Stimulated activated memory B cell treated with anti-CD40 and anti-IgM and Interleukin-4, amounts not matched to agents 10 μg/mL and 1 μg/mL and 100 μg/mL, for 72 hours (primary cell): Measurements from ENCODE around the gene TBC1D17.

Source experiments
- ATAC-seq: fragments of 150-1000 bp; cut with Tn5 transposase; 2 replicates; pipeline ENCODE4 v1.10.0; 2021
- H3K27ac Mint-ChIP-seq: one replicate; pipeline ENCODE4 v1.8.0; 2022; ENCODE audit warnings: mild to moderate bottlenecking, mixed read lengths
- H3K27me3 Mint-ChIP-seq: one replicate; pipeline ENCODE4 v1.8.0; 2022; ENCODE audit warnings: mixed read lengths
- H3K36me3 Mint-ChIP-seq: one replicate; pipeline ENCODE4 v1.8.0; 2022; ENCODE audit warnings: mixed read lengths
- H3K4me1 Mint-ChIP-seq: one replicate; pipeline ENCODE4 v1.8.0; 2022; ENCODE audit warnings: mixed read lengths
- H3K4me3 Mint-ChIP-seq: one replicate; pipeline ENCODE4 v1.8.0; 2022; ENCODE audit warnings: mild to moderate bottlenecking, moderate library complexity, mixed read lengths
- H3K9me3 Mint-ChIP-seq: one replicate; pipeline ENCODE4 v1.8.0; 2022; ENCODE audit warnings: mixed read lengths

The TBC1D17 gene

GRCh38 chr19:49877020-49877878, at the start of gene TBC1D17, which contains the start of gene AKT1S1:
TBC1D17 (plus strand) TSS chr19:49877702; CDS start chr19:49877724, 22 bp downstream.
AKT1S1 (minus strand) TSS chr19:49877355; CDS start chr19:49873295, 4,060 bp downstream.
- ATAC-seq, result peak; percentile 89
- Mint-ChIP-seq H3K27ac (no peak within 1 kb of the TSS), H3K27me3 (no peaks in the 10 kb centered on the region), H3K9me3 (no peaks in the 10 kb centered on the region), H3K4me3 (no peak within 1 kb of the TSS), H3K4me1 (peaks cover 34% of the 10 kb centered on the region), H3K36me3 (peaks cover 36% of the 10 kb centered on the region)

GRCh38 chr19:49829200-49829599, 48.3 kb upstream of the TBC1D17 start:
- Mint-ChIP-seq H3K4me1 (peaks cover 33% of the 10 kb centered on the region), H3K27me3 (no peaks in the 10 kb centered on the region), H3K4me3 (no peak overlapping the region), H3K9me3 (no peaks in the 10 kb centered on the region), H3K27ac (no peak overlapping the region), H3K36me3 (peaks cover 40% of the 10 kb centered on the region)
- ATAC-seq, result no peak

- no peak for ATAC-seq
- no peaks in the 10 kb centered on the region for H3K27me3 Mint-ChIP-seq
- peak overlapping the region; percentile 27 for H3K27ac Mint-ChIP-seq
- H3K9me3 Mint-ChIP-seq, result no peaks in the 10 kb centered on the region
- peaks cover 29% of the 10 kb centered on the region for H3K4me1 Mint-ChIP-seq
- no peak overlapping the region for H3K4me3 Mint-ChIP-seq
- peaks cover 44% of the 10 kb centered on the region for H3K36me3 Mint-ChIP-seq
Observed at GRCh38 chr19:49829721-49830120, 47.8 kb upstream of the TBC1D17 start.

GRCh38 chr19:49830766-49831165, 46.7 kb upstream of the TBC1D17 start:
- H3K27me3 Mint-ChIP-seq, result no peaks in the 10 kb centered on the region
- H3K9me3 Mint-ChIP-seq, result no peaks in the 10 kb centered on the region
- H3K36me3 Mint-ChIP-seq, result peaks cover 53% of the 10 kb centered on the region

GRCh38 chr19:49831592-49831991, 45.9 kb upstream of the TBC1D17 start:
- no peaks in the 10 kb centered on the region for H3K9me3 Mint-ChIP-seq
- no peak overlapping the region for H3K27ac Mint-ChIP-seq
- no peak overlapping the region for H3K4me3 Mint-ChIP-seq
- ATAC-seq, result no peak
- H3K27me3 Mint-ChIP-seq, result no peaks in the 10 kb centered on the region
- H3K36me3 Mint-ChIP-seq, result peaks cover 46% of the 10 kb centered on the region
- H3K4me1 Mint-ChIP-seq, result peaks cover 21% of the 10 kb centered on the region

More at GRCh38 chr19:49830766-49831165, 46.7 kb upstream of the TBC1D17 start:
- Mint-ChIP-seq H3K27ac (no peak overlapping the region), H3K4me3 (no peak overlapping the region), H3K4me1 (peaks cover 29% of the 10 kb centered on the region)
- no peak for ATAC-seq

- ATAC-seq, result no peak
- no peak overlapping the region for H3K27ac Mint-ChIP-seq
- H3K27me3 Mint-ChIP-seq, result no peaks in the 10 kb centered on the region
- H3K36me3 Mint-ChIP-seq, result peaks cover 46% of the 10 kb centered on the region
- no peak overlapping the region for H3K4me3 Mint-ChIP-seq
- peaks cover 12% of the 10 kb centered on the region for H3K4me1 Mint-ChIP-seq
- no peaks in the 10 kb centered on the region for H3K9me3 Mint-ChIP-seq
Observed at GRCh38 chr19:49832556-49832955, 44.9 kb upstream of the TBC1D17 start.

GRCh38 chr19:49833599-49833998, 43.9 kb upstream of the TBC1D17 start:
- H3K9me3 Mint-ChIP-seq, result no peaks in the 10 kb centered on the region
- ATAC-seq, result no peak
- no peak overlapping the region for H3K4me3 Mint-ChIP-seq
- H3K4me1 Mint-ChIP-seq, result peaks cover 10% of the 10 kb centered on the region
- H3K27me3 Mint-ChIP-seq, result no peaks in the 10 kb centered on the region
- no peak overlapping the region for H3K27ac Mint-ChIP-seq
- peaks cover 53% of the 10 kb centered on the region for H3K36me3 Mint-ChIP-seq

- Mint-ChIP-seq H3K27me3 (no peaks in the 10 kb centered on the region), H3K36me3 (peaks cover 65% of the 10 kb centered on the region), H3K9me3 (no peaks in the 10 kb centered on the region), H3K27ac (peak overlapping the region; percentile 12), H3K4me1 (no peaks in the 10 kb centered on the region), H3K4me3 (no peak overlapping the region)
- peak; percentile 27 for ATAC-seq
Observed at GRCh38 chr19:49835562-49835961, 41.9 kb upstream of the TBC1D17 start.

GRCh38 chr19:49836176-49837008, 41.1 kb upstream of the TBC1D17 start:
- Mint-ChIP-seq H3K9me3 (no peaks in the 10 kb centered on the region), H3K27ac (peak overlapping the region; percentile 74), H3K27me3 (no peaks in the 10 kb centered on the region), H3K4me1 (no peaks in the 10 kb centered on the region), H3K4me3 (no peak overlapping the region), H3K36me3 (peaks cover 66% of the 10 kb centered on the region)
- no peak for ATAC-seq

GRCh38 chr19:49837009-49837310, 40.5 kb upstream of the TBC1D17 start:
- Mint-ChIP-seq H3K27me3 (no peaks in the 10 kb centered on the region), H3K4me1 (no peaks in the 10 kb centered on the region), H3K27ac (peak overlapping the region; percentile 74), H3K9me3 (no peaks in the 10 kb centered on the region), H3K36me3 (peaks cover 62% of the 10 kb centered on the region), H3K4me3 (no peak overlapping the region)
- ATAC-seq, result no peak

GRCh38 chr19:49837425-49837824, 40.1 kb upstream of the TBC1D17 start:
- Mint-ChIP-seq H3K36me3 (peaks cover 57% of the 10 kb centered on the region), H3K27ac (peak overlapping the region; percentile 74), H3K27me3 (no peaks in the 10 kb centered on the region), H3K4me3 (no peak overlapping the region), H3K4me1 (peaks cover 3% of the 10 kb centered on the region), H3K9me3 (no peaks in the 10 kb centered on the region)
- ATAC-seq, result no peak

GRCh38 chr19:49838885-49839588, 38.5 kb upstream of the TBC1D17 start:
- H3K9me3 Mint-ChIP-seq, result no peaks in the 10 kb centered on the region
- H3K27me3 Mint-ChIP-seq, result no peaks in the 10 kb centered on the region
- H3K4me1 Mint-ChIP-seq, result peaks cover 19% of the 10 kb centered on the region
- H3K36me3 Mint-ChIP-seq, result peaks cover 53% of the 10 kb centered on the region
- no peak for ATAC-seq
- no peak overlapping the region for H3K4me3 Mint-ChIP-seq
- no peak overlapping the region for H3K27ac Mint-ChIP-seq

- Mint-ChIP-seq H3K27ac (no peak overlapping the region), H3K36me3 (peaks cover 49% of the 10 kb centered on the region), H3K4me1 (peaks cover 26% of the 10 kb centered on the region), H3K27me3 (no peaks in the 10 kb centered on the region), H3K9me3 (no peaks in the 10 kb centered on the region), H3K4me3 (no peak overlapping the region)
- ATAC-seq, result no peak
Observed at GRCh38 chr19:49839713-49840112, 37.8 kb upstream of the TBC1D17 start.

GRCh38 chr19:49840321-49840720, 37.2 kb upstream of the TBC1D17 start:
- ATAC-seq, result no peak
- Mint-ChIP-seq H3K9me3 (no peaks in the 10 kb centered on the region), H3K27me3 (no peaks in the 10 kb centered on the region), H3K36me3 (peaks cover 42% of the 10 kb centered on the region), H3K4me3 (no peak overlapping the region), H3K4me1 (peaks cover 32% of the 10 kb centered on the region), H3K27ac (peak overlapping the region; percentile 20)

GRCh38 chr19:49840736-49841249, 36.7 kb upstream of the TBC1D17 start:
- Mint-ChIP-seq H3K27ac (peak overlapping the region; percentile 20), H3K4me3 (no peak overlapping the region), H3K9me3 (no peaks in the 10 kb centered on the region), H3K4me1 (peaks cover 32% of the 10 kb centered on the region), H3K36me3 (peaks cover 40% of the 10 kb centered on the region), H3K27me3 (no peaks in the 10 kb centered on the region)
- no peak for ATAC-seq
